NCI-H1930 (cell line): ENCODE data around the gene NCAM2.

Source experiments
- DNase-seq, 2 experiments: peaks; one replicate each; lab custom pipeline; 2025; lab: John Stamatoyannopoulos, UW

NCAM2 gene

DNA sequence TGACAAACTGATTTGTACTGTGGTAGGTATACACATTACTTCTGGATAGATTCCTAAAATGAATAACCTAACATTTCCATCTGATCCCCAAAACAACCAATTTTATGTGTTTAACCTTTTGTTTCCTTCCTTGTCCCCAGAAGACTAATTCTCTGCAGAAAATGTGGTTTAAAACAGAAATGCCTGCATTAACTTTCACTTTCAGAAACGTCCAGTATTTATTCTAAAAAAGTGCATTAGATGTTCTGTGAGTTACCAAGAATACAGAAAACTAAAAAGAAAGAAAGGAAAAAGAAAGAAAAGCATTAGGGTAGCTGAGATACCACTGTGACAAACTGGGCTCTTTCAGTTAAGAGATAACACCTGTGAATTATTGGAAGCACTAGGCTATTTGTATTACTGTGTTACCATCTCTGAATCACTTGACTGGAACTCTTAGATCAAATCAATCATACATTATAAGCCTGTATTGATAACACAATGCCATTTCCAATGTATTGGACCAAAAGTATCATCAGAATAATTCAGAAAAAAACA is 177.7 kb downstream of the NCAM2 start:
- no peak for DNase-seq

DNA sequence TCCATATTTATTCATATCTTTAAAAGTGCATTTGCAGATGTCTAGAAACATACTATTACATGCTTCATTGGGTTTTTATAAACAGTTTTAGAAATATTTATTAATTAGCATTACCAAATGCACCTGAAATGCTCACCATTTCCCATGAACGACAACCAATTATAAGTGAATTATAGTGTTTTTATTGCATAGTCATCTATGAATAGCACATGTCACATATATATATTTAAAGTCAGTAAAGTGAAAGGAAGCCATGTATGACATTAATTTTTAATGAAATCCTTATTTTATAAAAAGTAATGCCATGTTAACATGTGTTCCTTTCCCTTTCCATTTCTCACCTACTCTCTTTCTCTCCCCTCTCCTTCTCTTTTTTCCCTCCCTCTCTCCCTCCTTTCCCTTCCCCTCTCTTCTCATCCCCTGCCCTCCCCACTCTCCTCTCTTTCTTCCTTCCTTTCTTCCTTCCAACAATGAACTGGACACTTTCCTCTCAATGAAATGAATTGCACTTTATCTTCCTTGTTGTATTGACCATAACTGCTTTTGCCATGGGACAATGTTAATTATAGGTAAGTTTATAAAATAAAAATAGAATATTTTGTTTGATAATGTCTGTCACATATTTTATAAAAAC is 179.3 kb downstream of the NCAM2 start:
- DNase-seq = no peak

DNA sequence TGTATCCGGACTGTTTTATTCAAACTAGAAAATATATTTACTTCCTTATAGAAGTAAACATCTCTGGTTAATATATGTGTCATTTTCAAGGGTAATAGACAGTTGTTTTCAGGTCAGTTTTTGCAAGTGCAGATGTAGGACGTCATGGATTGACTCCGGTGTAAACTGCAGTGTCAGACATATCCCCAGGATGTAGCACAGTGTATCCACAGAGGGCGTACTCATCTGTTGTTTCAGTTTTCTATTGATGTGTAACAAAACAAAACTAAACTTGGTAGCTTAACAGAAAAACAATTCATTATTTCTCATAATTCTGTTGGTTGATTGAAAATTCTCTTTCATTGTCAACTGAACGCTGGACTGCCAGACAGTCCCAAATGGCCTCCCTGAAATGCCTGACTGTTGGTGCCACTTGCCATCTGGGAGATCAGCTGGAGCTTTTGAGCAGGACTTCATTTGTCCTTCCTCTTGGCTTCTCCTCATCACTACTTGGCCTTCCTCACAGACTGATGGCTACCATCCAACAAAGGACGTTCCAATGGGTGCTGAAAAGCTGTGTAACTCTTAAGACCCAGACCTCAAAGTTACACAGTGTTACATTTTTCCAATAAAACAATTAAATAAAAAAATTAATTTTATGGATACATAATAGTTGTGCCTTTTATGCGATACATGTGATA is 181.6 kb downstream of the NCAM2 start:
- DNase-seq = no peak

DNA sequence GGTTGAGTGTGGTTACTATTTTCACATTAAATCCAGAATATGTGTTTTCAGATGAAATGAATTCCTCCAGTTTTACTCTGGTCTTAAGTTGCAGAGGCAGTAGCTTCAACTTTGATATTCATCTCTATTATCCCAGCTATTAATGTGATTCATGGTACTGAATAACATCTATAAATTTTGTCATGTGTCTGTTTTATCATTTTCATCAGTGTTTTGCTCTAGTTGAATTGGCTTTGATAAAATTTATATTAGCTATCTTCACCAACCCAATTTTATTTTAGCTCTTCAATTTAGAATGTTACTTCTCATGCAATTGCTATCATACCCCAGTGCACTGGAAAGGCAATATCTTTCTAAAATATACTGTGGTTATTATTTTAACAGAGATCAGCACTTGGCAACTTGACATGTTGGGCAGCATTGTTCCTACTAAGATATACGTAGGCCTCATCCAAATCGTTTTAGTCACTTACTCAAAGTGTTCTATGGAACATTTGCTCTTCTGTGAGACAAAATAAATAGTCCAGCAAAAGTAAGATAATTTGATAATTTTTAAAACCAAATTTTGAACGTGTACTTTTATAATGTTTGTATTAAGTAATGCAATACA is 184.3 kb downstream of the NCAM2 start:
- no peak for DNase-seq

DNA sequence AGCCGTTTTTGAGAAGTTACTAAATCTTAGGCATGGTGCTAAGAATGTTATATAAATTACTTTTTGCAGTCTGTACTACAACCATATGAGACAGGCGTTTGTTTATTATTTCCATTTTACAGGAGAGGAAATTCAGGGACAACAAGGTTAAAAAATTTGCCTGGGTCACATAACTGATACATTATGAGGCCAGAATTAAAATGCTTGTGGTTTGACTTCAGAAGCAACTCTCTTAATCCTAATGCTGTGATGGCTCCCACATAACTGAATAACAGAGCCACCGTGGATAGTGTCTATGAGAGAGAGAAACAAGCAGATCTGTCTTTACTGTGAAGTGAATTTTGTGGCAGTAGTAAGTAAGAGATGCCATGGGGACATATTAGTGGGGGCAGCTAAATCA is 184.9 kb downstream of the NCAM2 start:
- no peak for DNase-seq

DNA sequence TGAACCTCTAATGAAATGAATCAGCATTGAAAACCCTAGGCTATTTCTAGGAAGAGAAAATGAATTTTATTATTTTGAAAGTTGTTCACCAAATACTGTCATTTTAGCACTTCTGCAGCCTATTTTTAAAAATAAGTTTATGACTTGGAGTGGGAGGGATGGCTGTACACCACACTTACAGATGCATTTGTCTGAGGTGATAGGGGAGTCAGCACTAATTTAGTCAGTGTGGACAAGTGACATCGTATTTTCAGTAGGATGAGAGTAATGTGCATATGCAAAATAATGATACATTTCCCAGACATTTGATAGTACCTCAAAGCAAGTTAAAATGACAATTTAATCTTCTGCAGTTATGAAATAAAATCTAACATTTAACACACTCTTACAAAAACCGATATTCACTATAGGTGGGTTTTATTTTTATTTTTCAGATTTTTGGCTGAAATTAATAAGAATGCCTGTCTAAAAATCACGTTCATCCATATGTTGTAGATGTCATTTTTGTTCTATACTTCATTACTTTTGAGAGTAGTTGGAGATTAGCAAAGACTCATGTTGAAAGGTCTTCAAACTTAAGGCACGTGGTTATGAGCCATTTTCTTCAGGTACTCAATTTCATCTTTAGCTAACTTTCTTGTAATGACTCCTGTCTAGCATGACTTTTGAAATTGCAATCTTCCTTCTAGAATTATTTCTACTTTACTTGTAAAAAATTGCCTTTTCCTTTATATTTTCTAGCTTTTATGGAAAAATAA is 186.7 kb downstream of the NCAM2 start:
- no peak for DNase-seq

DNA sequence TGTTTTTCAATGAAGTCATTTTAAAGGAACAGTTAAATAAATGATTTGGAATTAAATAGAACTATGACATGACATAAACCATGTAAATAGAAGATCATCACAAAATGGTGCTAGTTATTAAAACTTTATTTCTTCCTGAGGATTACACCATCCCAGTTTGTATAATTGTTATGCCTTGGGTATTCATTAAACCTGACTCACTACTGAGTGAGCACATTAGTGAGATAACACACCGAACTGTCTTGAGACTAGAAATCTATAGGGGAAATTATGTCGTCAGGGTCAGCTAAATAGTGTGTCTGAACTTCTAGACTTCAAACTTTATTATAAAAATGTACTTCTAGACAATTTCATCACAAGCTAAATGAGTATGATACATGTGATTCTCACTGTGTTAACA is 189.4 kb downstream of the NCAM2 start:
- no peak for DNase-seq

DNA sequence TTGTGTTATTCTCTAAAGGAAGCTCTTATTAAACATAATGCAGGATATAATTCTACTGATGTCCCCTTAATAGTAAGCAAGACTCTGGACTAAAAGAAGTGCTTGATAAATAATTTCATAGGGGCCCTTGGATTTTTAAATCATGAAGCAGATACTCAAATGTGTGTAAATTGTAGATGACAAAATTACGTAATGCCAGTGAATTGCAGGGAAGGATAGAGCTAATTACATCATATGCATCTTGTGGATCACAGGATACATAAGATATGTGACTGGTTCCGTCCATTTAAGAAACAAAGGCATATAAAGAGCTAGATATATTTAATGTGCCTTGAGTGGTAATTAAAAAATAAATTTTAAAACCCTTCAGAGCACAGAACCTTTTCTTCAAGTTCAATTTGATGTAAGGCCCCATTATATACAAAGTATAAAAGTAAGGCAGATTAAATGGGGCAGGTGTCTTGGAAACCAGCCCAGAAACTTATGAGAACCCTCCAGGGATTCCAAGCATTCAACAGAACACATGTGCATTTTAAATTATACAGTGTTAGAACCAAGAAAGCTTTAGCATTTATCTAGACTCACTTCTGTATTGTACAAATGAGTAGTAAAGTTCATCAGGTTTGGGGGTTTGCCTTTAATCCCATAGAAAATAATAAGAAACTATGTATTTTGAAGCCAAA is 190.4 kb downstream of the NCAM2 start:
- DNase-seq = no peak

DNA sequence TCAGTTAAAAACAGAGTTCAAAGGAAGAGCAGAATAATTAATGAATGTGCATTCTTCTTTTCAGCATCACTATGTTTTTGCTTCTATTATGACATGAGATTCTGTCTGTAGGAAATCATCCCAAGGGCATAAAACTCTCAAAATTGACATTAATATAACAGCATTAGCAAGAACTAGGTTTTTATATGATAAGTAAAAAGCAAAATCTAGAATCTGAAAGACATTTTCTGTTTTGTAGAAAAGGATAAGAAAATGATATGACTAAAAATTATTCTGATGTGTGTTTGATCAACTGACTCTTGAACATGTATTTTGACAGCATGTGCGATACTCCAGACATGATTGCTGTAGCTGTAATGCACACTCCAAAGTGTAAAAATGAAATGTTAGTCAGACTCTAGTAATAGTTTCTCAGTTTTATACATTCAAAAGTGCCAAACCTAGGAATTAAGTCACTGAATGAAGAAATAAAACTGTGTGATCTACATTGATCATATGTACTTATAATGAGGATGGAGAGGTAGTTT is 197.3 kb downstream of the NCAM2 start:
- DNase-seq = no peak

DNA sequence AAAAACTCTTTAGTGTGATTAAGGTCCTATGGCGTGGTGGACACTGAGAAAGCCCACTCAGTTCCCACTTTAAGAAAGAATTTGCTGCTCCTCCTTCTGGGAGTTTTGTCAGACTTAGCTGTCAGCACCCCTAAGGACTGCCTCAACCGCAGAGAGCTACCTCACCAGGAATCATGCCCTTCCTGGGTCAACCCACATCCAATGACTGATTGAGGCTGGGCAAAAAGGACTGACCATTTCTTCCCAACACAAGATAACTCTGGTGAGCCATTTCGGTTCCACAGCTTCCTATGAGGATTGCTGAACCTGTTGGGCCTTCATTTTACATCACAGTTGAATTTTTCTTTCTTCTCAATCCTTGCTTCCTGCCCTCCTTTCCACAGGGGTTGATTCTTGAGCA is 197.9 kb downstream of the NCAM2 start:
- DNase-seq = no peak

DNA sequence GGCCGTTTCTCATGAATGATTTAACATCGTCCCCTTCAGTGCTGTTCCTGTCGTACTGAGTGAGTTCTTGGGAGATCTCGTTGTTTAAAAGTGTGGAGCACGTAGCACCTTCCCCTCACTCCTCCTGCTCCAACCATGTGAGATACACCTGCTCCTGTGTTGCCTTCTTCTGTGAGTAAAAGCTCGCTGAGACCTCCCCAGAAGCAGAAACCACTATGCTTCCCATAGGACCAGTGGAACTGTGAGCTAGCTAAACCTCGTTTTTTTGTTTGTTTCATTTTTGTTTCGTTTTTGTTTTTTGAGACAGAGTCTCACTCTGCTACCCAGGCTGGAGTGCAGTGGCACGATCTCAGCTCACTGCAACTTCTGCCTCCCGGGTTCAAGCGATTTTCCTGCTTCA is 198.6 kb downstream of the NCAM2 start:
- DNase-seq = no peak

DNA sequence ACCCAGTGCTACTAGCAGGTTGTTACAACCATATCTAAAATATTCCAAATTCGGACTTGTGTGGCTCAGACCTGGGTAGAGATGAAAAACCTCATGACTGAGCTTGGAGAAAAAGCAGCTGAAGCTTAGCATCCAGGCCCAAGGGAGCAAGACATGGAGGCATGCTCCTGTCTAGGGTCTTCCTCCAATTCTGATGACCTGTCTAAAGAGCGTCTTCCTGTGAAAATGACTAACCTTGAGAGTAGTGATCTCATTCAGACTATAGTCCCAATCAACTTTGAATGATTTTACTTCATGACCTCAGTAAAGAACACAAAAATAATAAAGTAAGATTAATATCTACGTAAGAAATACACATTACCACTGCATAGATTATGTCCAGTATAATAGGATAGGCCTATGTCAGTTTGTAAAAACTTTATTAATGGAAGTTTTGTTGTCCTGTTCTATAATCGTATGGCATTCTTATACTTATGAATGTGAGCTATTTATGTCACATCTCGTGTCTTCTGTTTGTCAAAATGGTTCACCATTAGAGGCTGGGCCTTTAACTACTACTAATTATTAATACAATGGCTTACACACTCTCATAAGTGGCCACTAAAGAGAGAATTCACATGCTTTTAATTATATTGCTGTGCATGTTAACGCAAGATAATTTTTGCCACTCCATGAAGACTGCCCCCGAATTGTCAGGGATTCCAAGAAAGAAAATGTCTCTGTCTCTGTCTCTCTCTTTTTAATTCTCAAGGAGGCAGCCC is 201.3 kb downstream of the NCAM2 start:
- DNase-seq = no peak

DNA sequence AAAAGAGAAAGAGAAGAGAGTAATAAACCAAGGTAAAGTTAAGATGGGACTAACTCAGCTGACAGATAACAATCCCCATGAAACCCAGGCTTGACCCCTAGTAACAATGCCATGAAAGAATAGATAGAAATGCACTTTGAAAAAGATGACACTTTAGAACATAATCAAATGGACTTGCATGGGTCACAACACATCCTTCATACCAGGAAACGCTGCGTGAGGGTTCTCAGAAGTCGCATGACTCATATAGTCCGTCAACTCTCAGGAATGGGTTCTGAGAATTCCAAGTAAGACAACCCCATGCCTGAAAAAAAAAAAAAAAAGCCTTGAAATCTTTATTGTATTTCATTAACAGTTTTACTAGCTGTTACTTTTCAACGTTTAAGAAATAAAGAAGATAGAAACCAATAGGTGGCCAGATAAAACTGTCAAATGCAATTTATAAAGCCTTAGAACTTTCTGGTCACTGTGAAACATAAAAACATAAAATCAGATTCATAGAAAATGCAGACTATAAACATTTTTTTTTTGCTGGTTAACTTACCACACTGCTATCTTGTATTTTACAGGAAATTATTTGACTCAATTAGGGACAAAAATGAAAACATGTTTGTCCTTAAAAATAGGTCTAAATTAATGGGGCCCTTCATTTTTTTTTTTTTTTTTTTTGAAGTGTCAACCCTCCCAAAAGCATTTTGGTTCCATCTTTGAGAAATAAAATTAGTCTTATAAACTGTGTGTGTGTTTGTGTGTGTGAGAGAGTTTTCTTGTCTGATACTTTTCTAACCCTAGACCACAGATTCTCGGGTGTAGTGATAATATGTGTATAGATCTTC is 202.1 kb downstream of the NCAM2 start:
- no peak for DNase-seq

DNA sequence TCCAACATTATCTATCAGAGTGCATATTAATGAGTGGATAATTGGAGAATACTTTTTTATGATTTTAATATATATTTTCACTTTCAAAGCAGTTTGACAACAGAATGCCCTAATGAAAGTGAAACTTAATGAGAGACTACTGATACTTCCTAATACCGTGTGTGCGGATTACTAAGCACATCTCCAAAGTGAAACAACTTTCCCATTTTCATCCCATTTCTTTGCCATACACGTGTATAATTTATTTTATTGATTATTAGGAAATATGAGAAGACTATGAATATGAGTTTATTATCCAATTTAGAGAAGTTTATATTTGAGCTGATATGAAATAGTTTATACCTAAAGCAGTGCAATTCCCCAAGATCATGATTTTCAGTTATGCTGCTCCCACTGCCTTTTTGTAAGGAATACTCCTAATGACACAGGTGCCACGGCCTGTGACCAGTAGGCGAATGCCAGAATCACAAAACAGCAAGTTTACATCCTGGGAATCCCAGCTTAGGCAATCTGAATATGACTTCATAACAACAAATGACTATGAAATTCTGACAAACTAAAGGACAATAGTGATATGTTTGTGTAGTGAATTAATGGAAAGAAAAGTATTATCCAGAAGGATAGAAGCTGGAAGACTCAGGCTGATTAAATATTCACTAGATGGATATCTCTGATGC is 202.9 kb downstream of the NCAM2 start:
- DNase-seq = no peak

DNA sequence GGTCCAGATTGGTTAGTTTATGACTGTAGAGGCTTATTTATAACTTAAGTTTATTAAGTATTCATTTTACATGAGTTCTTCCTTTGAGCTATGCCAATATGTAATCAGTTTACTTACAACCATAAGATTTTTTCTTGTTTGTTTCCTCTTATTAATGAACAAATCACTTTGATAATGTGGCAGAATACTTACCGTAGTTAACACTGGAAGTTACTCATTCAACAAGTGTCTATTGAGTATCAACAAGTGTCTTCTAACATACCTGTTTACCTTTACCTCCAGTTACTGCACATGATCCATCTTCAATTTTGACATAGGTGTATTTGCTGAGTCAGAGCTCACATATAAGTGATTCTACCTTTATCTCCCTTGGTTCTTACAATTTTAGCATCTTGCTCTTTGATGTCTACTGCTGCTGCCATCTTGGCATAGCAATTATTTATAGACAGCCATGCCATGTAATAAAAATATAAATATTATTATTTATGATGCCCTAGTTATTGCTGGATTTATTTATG is 205.7 kb downstream of the NCAM2 start:
- DNase-seq = no peak

DNA sequence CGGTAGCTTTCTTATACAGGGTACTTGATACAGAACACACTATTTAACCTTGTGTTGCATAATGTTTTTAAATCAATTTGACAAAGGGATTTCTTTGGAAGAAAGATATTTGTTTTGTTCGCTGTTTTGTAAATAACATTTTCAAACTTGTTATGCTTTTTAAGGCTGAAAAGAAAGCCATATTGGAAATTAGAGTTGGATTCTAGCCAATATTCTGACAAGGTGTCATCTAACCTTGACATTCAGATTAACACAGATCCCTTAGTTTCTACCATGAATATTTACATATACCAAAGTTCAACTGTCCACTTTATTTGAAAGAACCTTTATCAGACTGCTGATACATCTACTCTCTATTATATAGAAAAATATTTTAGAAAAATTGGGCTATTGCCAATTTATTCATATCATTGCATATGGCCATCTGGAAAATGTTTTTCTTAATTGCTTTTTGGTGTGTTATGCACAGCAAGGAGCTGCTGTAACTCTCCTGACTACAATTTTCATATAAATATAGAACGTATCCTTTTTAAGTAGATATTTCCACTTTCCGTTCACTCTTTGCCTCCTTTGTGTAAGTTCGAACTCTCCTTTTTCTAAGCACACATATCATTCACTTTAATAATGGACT is 206.3 kb downstream of the NCAM2 start:
- no peak for DNase-seq

DNA sequence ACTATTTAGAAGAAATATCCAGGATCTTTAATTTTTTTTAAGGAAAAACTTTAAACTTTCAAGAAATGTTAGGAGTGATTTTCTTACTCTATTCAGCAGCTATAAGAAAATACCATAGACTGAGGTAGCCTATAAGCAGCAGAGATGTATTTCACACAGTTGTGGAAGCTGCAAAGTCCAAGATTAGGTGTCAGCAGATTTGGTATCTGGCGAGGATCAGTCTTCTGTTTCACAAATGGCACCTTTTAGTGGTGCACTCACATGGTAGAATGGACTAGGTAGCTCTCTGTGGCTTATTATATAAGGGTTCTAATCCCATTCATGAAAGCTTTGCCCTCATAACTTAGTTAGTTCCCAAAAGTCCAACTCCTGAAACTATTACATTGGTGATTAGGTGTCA is 207.4 kb downstream of the NCAM2 start:
- no peak for DNase-seq

DNA sequence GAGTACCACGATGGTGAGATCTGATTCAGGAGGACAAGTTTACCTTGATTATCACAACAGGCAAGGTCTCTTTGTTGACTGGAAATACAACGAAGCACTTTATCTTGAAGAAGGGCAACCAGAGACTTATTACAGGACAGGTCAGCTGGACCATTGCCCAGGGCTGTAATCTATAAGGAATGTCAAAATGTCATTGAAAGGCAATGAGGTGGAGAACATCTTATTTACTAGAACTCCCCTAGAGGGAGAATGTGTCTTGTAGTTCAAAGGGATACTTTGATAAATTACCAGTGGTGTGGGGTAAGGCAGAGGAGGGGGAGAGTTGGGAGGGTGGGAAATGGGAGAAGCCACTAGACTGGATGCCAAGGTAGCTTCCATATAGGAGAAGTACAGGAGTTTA is 212.3 kb downstream of the NCAM2 start:
- no peak for DNase-seq

DNA sequence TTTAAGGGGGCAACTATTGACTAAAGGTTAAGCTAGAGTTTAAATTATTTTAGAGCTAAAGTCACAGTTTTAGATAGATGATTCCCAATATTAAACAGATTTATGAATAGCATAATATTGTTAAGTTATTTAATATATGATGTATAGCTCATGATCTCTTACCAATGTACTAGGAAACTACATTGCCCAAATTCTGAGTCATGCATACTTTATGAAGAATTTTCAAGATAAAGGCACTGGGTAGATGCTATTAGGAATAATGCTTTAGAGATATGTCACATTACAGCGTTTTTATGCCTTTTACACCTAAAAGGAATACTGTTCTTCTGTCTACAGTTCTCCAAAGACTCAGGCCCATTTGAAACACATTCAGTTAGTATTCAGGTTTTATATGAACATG is 215.1 kb downstream of the NCAM2 start:
- DNase-seq = no peak
